ENCODE measurements around the gene HPGD.

DNA sequence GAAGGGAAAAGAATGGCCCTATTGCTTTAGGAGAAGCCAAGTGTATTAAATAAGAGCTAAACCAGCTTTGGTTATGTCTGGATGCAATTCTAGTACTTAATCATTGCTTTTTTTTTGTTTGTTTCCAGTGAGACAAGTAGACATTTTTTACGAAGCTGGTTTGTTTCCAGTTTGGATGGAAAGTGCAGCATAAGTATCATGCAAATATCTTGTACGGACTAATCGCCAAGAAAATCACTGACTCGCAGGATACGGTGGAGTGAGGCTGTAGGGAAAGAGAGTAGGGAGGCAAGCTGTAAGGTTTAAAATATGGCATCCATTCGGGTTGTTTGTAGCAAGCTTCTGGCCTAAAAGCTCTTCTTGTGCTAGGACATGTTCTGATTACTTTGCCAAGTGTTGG lies 64.8 kb downstream of the HPGD start:
- TF ChIP-seq CTCF (IDR thresholded peaks at IDR 0.05; ENCODE audit: low read length) (no peak), EZH2phosphoT487 (IDR thresholded peaks at IDR 0.05; ENCODE audit: low read length) (no peak)
